ENCODE measurements around the gene DNAI1.
"Not testable (repeated sequence)": the region's sequence is repeated elsewhere in the genome, so short reads cannot be mapped to it uniquely, and the experiment has no call there.

Gene DNAI1
- total RNA-seq: 0 to 0.04 reads per million in 2 donors

- DNase-seq: peak; percentile 97
Observed at GRCh38 chr9:34458013-34458958, at the start of gene DNAI1, which contains the start of gene FAM219A. Gene DNAI1, plus strand, starts transcription at chr9:34458805. Its CDS starts 201 bp downstream, at chr9:34459006. Gene FAM219A, minus strand, starts transcription at chr9:34458570. Its CDS starts 307 bp downstream, at chr9:34458263.

- no peak for DNase-seq
Observed at GRCh38 chr9:34409154-34409553, 49.5 kb upstream of the DNAI1 start.

GRCh38 chr9:34412336-34412735 lies 46.3 kb upstream of the DNAI1 start:
- no peak for DNase-seq

GRCh38 chr9:34413231-34413852 lies 45.3 kb upstream of the DNAI1 start:
- no peak for DNase-seq

- DNase-seq: no peak
Observed at GRCh38 chr9:34417734-34418133, 40.9 kb upstream of the DNAI1 start.

- no peak for DNase-seq
Observed at GRCh38 chr9:34419716-34420504, 38.7 kb upstream of the DNAI1 start.

DNA sequence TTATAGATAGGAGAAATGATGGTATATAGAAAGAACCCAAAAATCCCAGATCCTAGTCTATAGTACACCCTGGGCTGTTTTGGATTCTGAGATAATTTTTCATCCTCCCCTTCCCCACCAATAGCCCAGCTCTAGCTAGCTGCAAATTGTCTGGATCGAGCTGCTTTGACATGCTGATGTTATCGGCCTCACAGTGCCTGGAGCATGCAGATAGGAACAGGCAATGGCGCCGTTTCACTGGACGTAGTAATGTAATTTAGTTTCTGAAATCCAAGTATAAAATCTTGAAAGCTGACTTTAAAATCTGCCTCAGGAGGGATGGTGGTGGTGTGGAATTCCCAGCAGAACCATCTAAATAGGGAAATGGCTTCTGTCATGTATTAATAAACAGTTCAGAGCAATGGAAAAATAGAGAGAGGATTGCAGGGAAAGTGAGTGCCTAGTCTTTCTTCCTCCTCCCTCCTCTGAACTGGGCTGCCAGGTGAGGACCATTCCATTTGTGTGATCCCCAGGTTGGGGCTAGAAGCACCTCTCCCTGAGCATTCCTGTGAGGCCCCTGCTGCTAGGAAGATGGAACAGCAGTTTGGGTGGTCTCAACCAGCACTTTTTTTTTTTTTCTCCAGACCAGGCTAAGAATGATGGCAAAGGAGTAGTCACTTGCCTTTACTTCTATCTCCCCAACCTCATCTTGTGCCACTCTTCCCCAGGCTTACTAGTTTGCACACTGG lies 32.1 kb upstream of the DNAI1 start:
- DNase-seq: no peak

DNA sequence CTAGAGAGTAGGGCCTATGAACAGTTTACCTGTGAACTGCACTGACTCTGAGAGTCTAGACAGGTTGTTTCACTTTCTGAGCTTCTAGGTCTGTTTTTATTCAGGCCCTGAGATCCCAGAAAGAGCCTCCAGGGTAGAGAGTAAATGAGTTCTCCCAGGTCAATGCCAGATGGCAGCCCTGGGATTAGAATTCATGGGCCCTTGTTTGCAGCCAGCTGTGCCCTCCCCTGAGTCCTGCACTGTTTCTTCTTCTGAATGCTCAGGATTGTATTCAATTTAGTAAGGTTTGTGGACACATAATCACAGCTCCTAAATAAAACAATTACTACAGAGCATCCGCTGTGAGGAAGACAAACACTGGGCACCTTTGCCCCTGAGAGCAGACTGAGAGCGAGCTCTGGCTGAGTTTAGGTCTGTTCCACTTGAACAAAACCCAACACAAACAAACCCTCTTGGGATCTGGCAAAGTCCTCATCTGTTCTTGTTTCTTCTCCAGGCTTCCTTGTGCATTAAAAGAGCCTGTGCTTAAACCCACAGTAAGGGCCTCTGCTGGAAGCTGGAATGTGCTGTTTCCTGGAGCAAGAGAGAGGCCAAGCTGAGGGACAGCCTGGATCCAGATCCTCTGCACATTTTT lies 30.2 kb upstream of the DNAI1 start:
- no peak for DNase-seq

GRCh38 chr9:34430843-34431437 lies 27.7 kb upstream of the DNAI1 start:
- DNase-seq: no peak

- no peak for DNase-seq
Observed at GRCh38 chr9:34431667-34432066, 26.9 kb upstream of the DNAI1 start.

DNA sequence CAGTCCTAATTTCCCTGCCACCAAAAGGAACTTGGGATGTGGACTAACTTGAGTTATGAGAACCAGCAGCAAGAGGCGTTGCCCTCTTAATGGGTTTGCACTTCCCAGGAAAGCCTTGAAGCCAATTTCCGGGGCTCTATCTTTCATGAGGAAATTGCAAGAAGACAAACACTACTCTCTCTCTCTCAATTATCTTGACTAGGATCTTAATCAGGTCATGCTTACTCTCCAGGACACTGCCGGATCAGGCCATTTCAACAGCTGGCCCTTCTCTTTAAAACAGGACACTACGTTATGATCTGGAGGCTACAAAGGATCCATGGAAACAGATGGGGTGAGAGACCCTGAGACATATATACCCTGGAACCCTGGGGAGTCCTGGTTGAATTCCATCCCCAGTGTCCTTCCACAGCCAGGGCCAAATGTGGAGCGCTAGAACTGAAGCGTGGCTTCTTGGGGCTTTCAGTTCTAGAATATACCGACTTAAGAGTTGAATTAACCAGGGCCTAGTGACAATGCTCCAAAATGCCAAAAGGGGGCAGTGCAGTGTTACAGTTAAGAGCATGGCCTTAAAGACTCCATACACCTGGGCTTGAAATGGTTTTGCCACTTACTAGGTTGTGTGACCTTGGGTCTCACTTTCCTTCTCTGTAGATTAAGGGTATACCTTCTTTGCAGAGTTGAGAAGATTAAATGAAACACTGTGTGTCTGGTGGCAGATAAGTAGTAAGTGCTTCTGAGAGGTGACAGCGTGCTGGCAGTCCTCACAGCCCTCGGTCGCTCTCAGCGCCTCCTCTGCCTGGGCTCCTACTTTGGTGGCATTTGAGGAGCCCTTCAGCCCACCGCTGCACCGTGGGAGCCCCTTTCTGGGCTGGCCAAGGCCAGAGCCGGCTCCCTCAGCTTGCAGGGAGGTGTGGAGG lies 21.3 kb upstream of the DNAI1 start:
- DNase-seq: no peak

GRCh38 chr9:34437926-34438307 lies 20.7 kb upstream of the DNAI1 start:
- DNase-seq: not testable (repeated sequence)

DNA sequence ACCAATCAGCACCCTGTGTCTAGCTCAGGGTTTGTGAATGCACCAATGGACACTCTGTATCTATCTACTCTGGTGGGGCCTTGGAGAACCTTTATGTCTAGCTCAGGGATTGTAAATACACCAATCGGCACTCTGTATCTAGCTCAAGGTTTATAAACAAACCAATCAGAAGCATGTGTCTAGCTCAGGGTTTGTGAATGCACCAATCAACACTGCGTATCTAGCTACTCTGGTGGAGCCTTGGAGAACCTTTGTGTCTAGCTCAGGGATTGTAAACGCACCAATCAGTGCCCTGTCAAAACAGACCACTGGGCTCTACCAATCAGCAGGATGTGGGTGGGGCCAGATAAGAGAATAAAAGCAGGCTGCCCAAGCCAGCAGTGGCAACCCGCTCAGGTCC lies 20.1 kb upstream of the DNAI1 start:
- DNase-seq: not testable (repeated sequence)

DNA sequence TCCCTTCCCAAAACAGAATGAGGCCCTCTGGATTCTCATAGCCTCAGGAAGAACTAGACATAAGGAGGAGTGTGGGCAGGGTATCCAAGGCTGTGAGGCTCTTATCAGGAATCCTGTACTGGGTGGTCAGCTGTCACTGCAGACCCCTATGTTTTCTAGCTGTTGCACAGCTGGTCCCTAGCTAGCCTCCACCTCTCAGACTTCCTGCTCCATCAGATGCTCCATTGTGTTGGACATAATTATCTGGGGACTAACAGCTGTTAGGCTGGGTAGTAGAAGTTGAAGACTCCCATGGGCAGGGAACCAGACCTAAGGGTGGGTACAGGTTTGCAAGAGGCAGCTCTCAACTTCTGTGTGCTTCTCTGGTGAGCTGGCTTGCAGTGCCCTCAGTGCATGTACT lies 18.6 kb upstream of the DNAI1 start:
- no peak for DNase-seq

GRCh38 chr9:34442770-34443169 lies 15.8 kb upstream of the DNAI1 start:
- no peak for DNase-seq

DNA sequence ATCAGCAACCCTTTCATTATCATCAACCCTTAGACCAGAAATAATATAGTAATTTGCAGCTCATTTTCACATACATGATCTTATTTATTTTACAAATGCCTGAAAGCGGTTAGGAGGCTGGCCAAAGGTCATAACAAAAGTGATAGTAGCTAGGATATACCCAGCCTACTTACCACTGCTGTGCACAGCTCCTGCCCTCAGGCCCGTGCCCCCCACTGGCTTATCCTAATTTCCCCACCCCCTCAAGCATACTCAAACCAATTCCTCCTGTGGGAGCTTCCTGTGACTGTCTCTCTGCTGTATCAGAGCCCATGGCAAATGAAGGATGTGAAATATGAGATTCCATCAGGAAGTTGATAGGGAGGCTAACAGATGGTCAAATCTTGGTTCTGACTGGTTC lies 15.1 kb upstream of the DNAI1 start:
- no peak for DNase-seq

DNA sequence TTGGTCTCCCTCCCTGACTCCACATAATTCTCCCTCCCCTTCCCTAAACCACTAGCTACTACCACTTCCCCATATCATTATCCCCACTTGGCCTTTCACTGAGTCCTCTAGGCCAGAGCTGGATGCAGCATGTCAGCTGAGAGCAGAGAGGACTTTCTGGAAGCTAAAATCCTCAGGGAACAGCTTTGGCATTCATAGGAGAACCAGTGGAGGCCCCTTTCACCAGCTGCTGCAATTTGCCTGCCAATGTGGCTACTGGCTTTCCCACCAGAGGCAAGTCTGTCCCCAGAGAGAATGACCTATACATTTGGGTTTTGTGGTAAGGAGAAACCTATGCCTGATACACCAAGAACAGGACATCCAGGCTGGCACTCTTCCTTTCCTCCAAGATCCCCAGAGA lies 14.6 kb upstream of the DNAI1 start:
- no peak for DNase-seq

- DNase-seq: no peak
Observed at GRCh38 chr9:34446468-34446891, 12.1 kb upstream of the DNAI1 start.

DNA sequence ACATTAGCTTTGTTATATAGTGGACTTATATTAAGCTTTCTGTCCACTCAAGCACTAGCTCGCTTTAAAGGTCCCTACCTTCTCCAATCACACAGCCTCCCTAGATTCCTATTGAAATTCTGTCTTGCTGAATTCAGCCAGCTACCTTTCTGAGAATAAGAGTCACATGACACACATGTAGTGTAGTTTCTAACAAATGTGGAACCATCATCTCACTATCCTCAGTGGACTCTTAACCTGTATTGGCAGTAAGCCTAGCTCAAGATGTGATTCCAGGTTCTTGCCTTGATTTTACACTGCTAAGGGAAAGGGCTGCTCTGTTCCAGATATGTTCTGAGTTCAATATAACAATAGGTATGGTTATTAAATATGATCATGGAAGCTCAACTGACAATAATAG lies 11.7 kb upstream of the DNAI1 start:
- DNase-seq: no peak

GRCh38 chr9:34450644-34451043 lies 8.0 kb upstream of the DNAI1 start:
- no peak for DNase-seq
